ENCODE data around the gene DDX31.

GRCh38 chr9:132590037-132590317 lies 79.8 kb downstream of the DDX31 start:
- TF ChIP-seq CTCF (conservative IDR thresholded peaks at IDR 0.05; ENCODE audit: low read depth, low read length), result no peak
- no peak for TF ChIP-seq EZH2 (IDR thresholded peaks at IDR 0.05; ENCODE audit: low read length, unreplicated experiment)
